ENCODE data around the gene ZFR. TPM values are rescaled to one million over a fixed set of nuclear protein-coding genes. Genes with fewer than 3 reads are reported as not detected.

ZFR gene
- total and polyA plus RNA-seq, 8 donors, result 15.7 to 33.4 (median 23.1) TPM

DNA sequence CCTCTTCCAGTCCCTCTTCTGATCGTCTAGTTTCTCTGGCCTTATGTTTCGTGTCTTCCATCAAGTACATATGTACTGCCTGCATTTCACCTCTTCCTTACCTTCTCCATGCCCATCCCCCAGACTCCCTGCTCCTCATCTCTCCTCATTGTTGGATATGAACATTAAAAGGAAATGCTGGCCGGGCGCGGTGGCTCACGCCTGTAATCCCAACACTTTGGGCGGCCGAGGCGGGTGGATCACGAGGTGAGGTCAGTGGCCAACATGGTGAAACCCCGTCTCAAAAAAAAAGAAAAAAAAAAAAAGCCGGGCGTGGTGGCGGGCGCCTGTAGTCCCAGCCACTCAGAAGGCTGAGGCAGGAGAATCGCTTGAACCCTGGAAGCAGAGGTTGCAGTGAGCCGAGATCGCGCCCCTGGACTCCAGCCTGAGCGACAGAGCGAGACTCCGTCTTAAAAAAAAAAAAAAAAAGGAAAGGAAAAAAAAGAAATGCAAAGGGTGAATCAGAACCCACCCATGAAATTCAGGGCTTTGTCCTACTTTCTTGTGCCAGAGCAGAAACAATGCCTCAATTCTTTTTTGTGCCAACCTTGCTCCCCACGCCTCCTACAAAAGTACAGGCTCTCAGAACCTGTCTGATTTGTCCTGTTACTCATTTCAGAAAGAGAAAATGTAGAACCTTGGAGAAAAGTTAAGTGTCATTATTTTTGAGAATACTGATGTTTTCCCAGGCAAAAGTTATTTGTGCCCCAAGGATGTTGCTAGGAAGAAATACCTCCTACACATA, 1.5 kb upstream of the ZFR start:
- WGBS, 2 donors, result 85 to 86% methylated on average over 23 of the region's 23 CpGs

DNA sequence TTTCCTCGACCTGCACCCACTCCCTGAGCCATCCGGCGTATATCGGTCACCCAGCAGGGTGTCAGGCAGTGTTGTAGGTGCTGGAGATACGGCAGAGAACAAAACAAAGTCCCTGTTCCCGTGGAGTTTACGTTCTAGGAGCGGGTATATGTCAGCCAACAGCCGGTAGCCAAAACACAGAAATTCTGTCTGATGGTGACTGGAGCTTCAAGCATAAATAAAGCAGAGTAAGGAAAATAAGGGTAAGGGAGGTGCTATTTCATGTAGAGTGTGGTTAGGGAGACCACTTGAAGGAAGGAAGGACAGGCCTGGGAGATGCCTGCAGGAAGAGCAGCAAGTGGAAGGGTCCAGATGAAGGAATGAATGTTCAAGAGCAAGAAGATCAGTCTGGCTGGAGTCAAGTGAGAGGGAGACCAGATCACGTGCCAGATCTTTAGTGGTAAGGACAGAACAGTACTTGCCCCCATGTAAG, 783 bp upstream of the ZFR start:
- H3K4me1 ChIP-seq, result peaks cover 0 to 20% (median 15%) of the 10 kb centered on the region in 3 donors
- TF ChIP-seq, protein P1, sequence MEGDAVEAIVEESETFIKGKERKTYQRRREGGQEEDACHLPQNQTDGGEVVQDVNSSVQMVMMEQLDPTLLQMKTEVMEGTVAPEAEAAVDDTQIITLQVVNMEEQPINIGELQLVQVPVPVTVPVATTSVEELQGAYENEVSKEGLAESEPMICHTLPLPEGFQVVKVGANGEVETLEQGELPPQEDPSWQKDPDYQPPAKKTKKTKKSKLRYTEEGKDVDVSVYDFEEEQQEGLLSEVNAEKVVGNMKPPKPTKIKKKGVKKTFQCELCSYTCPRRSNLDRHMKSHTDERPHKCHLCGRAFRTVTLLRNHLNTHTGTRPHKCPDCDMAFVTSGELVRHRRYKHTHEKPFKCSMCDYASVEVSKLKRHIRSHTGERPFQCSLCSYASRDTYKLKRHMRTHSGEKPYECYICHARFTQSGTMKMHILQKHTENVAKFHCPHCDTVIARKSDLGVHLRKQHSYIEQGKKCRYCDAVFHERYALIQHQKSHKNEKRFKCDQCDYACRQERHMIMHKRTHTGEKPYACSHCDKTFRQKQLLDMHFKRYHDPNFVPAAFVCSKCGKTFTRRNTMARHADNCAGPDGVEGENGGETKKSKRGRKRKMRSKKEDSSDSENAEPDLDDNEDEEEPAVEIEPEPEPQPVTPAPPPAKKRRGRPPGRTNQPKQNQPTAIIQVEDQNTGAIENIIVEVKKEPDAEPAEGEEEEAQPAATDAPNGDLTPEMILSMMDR (IDR thresholded peaks at IDR 0.05), result no peak
- no peak for ATAC-seq
- no peak for DNase-seq
- no peaks in the 10 kb centered on the region for H3K9me3 ChIP-seq
- intact Hi-C loops (cut with DNase I), result no loop called here
- H3K27me3 ChIP-seq, result no peaks in the 10 kb centered on the region
- no peak for FAIRE-seq
- no peak overlapping the region for H3K27ac ChIP-seq
- 78 to 85% methylated on average over 10 of the region's 10 CpGs for WGBS, 2 donors
- H3K36me3 ChIP-seq, result no peaks in the 10 kb centered on the region
- H3K4me3 ChIP-seq, result peak overlapping the region in 1 of 4 donors; percentile 92

More for the DNA sequence above, 1.5 kb upstream of the ZFR start:
- no peaks in the 10 kb centered on the region for H3K27me3 ChIP-seq
- intact Hi-C loops (cut with DNase I), result no loop called here
- DNase-seq (no peak), ATAC-seq (no peak), FAIRE-seq (no peak)
- H3K27ac ChIP-seq, result peak overlapping the region in 2 of 4 donors; percentile 37 to 40
- no peaks in the 10 kb centered on the region for H3K36me3 ChIP-seq
- no peak overlapping the region for H3K4me3 ChIP-seq
- TF ChIP-seq, protein P1 (IDR thresholded peaks at IDR 0.05), result no peak
- H3K4me1 ChIP-seq, result peaks cover 0 to 20% (median 15%) of the 10 kb centered on the region in 3 donors
- H3K9me3 ChIP-seq, result no peaks in the 10 kb centered on the region

DNA sequence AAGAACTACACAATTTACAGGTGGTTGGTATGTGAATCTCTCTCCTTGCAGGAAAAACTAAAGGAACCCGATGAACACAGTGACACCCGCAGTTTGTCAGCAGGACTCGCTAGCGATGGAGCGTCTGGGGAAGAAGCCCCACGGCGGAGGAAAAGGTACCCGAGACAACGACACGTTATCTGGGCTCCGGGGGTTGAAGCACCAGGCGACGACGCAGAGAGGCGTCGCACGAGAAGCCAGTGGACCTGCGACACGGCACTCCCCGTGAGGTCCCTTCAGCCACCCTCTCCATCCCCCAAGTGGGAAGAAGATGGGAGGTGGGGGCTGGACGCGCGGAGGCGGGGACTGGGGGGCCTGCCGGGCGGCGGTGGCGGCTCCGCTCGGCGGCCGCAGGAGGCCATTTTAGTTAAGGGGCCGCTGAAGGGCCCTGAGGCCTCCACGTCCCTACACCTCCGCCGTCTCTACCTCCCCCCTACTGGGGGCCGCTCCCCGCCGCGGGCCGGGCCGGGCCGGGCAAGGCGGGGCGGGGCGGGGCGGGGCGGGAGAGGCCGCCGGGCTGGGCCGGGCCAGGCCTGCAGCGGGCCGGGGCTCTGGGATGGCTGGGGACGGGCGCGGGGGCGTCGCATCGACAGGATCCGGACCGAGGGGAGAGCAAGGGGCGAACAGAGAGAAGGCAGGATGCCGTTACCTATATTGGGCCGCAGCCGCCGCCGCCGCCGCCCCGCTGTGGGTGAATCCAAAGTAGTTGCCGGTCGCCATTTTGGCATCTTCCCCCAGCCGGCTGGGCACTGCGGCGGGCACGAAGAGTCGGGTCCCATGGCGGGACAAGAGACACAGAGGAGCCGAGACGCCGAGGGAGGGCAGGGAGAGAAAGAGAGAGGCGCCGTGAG, 754 bp downstream of the ZFR start:
- ATAC-seq (peak; percentile 67 to 75 (median 70)), DNase-seq (peak; percentile 24 to 74 (median 46)), FAIRE-seq (no peak)
- H3K27ac ChIP-seq, result peak overlapping the region; percentile 88 to 97 (median 93)
- peak overlapping the region; percentile 90 to 93 (median 91) for H3K4me3 ChIP-seq
- peaks cover 7 to 28% (median 26%) of the 10 kb centered on the region in 3 donors for H3K4me1 ChIP-seq
- no peaks in the 10 kb centered on the region for H3K27me3 ChIP-seq
- intact Hi-C loops (cut with DNase I), result no loop called here
- no peaks in the 10 kb centered on the region for H3K36me3 ChIP-seq
- H3K9me3 ChIP-seq, result no peaks in the 10 kb centered on the region
- WGBS, 2 donors, result 0 to 1% methylated on average over 61 to 82 of the region's 83 CpGs
- TF ChIP-seq, protein P1 (IDR thresholded peaks at IDR 0.05), result no peak

DNA sequence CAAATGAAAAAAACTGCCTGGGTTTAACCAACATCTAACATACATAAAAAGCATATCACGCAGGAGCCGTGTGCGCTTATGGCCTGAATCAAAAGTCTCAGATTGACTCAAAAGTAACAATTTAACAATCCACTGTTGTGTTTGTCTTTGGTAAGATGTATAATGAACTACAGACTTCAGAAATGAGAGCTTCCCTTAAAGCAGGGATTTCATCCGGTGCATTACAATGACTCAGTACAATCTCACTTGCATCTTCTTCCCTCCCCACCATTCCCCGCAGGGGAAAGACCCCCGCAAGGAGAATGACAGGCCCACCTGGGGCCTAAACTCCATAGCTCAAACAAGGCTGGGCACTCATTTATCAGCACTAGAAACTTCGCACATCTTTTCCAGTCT, 1.4 kb downstream of the ZFR start:
- intact Hi-C loops (cut with DNase I), result no loop called here
- FAIRE-seq (no peak), ATAC-seq (peak in 1 of 4 donors; percentile 6), DNase-seq (no peak)
- Histone ChIP-seq H3K27me3 (no peaks in the 10 kb centered on the region), H3K9me3 (no peaks in the 10 kb centered on the region), H3K4me1 (peaks cover 7 to 30% (median 30%) of the 10 kb centered on the region in 3 donors), H3K4me3 (peak overlapping the region; percentile 90 to 93 (median 91)), H3K27ac (peak overlapping the region; percentile 88 to 97 (median 93)), H3K36me3 (no peaks in the 10 kb centered on the region)
- TF ChIP-seq, protein P1 (IDR thresholded peaks at IDR 0.05), result no peak
- 8 to 9% methylated on average over 7 of the region's 7 CpGs for WGBS, 2 donors
